ENCODE results near the gene ESRRA. TPM values are rescaled to one million over a fixed set of nuclear protein-coding genes. Genes with fewer than 3 reads are reported as not detected.

Gene ESRRA
- total RNA-seq, 1 experiment from 2014 or later: 16.2 TPM

- DNase-seq (ENCODE audit: low spot score): peak; percentile 88
Observed at GRCh38 chr11:64331569-64332371, 26.4 kb downstream of the ESRRA start.

- DNase-seq (ENCODE audit: low spot score): no peak
Observed at GRCh38 chr11:64333556-64333955, 28.2 kb downstream of the ESRRA start.

GRCh38 chr11:64334764-64335735 is 29.7 kb downstream of the ESRRA start:
- DNase-seq (ENCODE audit: low spot score): peak; percentile 94

GRCh38 chr11:64337538-64338249 is 32.4 kb downstream of the ESRRA start:
- no peak for DNase-seq (ENCODE audit: low spot score)

- no peak for DNase-seq (ENCODE audit: low spot score)
Observed at GRCh38 chr11:64338716-64339115, 33.4 kb downstream of the ESRRA start.

GRCh38 chr11:64339286-64339685 is 34.0 kb downstream of the ESRRA start:
- DNase-seq (ENCODE audit: low spot score): no peak

GRCh38 chr11:64339754-64340408 is 34.6 kb downstream of the ESRRA start, which contains the start of gene CCDC88B:
TSS of gene CCDC88B (plus strand) at chr11:64340204. CDS start at chr11:64340267, 63 bp downstream.
- no peak for DNase-seq (ENCODE audit: low spot score)

- no peak for DNase-seq (ENCODE audit: low spot score)
Observed at GRCh38 chr11:64340671-64341335, 35.5 kb downstream of the ESRRA start.

- DNase-seq (ENCODE audit: low spot score): no peak
Observed at GRCh38 chr11:64341429-64341828, 36.1 kb downstream of the ESRRA start.

GRCh38 chr11:64341851-64342791 is 36.8 kb downstream of the ESRRA start:
- DNase-seq (ENCODE audit: low spot score): peak; percentile 43

- DNase-seq (ENCODE audit: low spot score): no peak
Observed at GRCh38 chr11:64342869-64343745, 37.8 kb downstream of the ESRRA start.

GRCh38 chr11:64343767-64344559 is 38.6 kb downstream of the ESRRA start:
- DNase-seq (ENCODE audit: low spot score): no peak

GRCh38 chr11:64344787-64345186 is 39.5 kb downstream of the ESRRA start:
- no peak for DNase-seq (ENCODE audit: low spot score)

GRCh38 chr11:64347193-64347867 is 42.0 kb downstream of the ESRRA start:
- DNase-seq (ENCODE audit: low spot score): no peak

- no peak for DNase-seq (ENCODE audit: low spot score)
Observed at GRCh38 chr11:64348383-64349024, 43.2 kb downstream of the ESRRA start.

GRCh38 chr11:64349025-64349387 is 43.7 kb downstream of the ESRRA start:
- DNase-seq (ENCODE audit: low spot score): no peak

GRCh38 chr11:64349404-64349803 is 44.1 kb downstream of the ESRRA start:
- DNase-seq (ENCODE audit: low spot score): no peak
